Hypothalamus (tissue), 51 donors: ENCODE measurements around the gene TOM1L2.

Experiments used
- DNase-seq, 51 donors: peaks; one replicate each; lab custom pipeline; 2025; lab: John Stamatoyannopoulos, UW

The TOM1L2 gene

GRCh38 chr17:17826342-17826713 is 145.9 kb downstream of the TOM1L2 start:
- DNase-seq, result no peak

DNA sequence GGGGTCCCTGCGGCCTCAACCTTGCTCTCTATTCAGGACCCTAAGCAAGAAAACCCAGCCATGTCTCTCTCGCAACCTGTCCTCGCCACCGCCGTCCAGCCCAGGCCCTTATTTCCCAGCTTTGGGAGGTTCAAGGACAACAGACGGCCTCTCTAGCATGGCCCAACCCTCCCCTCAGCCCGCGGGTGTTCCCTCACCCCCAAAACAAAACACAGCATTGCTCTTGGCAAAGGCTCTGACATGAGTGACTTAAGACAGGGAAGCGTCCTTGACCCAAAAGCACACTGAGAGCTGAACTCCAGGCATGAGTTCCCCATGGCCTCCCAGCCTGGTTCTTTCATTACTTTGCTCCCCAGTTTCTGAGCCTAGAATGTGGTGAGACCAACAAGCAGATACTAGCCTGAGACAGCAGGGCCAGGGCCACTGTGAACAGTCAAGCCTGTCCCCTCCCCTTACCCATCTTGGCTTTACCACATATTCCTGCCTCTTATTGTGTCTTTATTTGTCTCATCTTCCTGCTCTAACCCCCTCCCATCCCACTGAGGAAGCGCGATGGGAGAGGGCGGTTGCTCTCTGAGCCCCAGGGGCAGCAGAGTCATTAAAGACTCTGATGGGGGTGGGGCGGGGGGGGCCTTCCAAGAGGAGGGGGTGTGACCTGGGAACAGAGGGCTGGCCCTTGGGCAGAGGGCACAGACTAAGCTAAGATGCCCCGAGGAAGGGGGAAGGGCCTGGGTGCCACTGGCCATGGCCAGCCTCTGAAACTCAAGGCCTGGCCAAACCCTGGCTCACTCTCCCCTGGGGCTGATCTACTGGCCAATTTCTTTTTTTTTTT is 147.2 kb downstream of the TOM1L2 start:
- peak in 5 of 51 donors; percentile 24 to 38 (median 27) for DNase-seq

DNA sequence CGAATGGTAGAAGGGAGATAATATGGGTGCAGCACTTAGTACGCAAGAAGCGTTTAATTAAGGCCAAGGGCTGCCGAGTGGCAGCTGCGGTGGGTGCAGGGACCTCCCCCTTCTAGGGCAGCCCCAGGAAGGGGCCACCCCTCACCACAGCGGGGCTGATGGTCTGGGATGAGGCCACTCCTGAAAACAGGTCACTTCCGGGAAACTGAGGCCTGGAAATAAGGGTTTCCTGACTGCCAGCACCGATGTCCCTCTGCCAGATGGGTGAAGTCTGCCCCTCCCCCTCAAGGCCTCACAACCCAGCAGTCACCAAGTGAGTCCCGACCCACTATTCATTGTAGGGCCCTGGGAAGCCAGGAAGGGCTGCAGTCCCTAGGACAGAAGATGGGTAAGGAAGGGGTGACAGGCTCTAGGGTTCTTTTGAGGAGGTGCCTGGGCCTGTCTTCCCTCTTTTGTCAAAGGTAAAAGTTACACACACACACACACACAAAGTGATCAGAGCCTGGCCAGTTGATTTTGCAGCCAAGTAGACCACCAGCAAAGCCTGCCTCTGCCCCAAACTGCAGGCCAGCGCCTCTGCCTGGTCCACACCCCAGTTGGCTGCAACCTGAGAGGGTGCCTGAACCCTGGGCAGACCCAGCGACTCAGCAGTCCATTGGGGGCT is 147.9 kb downstream of the TOM1L2 start:
- DNase-seq, result peak in 10 of 51 donors; percentile 38 to 74 (median 53)

- DNase-seq, result peak in 49 of 51 donors; percentile 41 to 92 (median 82)
Measured at GRCh38 chr17:17823433-17824118, 148.6 kb downstream of the TOM1L2 start.

DNA sequence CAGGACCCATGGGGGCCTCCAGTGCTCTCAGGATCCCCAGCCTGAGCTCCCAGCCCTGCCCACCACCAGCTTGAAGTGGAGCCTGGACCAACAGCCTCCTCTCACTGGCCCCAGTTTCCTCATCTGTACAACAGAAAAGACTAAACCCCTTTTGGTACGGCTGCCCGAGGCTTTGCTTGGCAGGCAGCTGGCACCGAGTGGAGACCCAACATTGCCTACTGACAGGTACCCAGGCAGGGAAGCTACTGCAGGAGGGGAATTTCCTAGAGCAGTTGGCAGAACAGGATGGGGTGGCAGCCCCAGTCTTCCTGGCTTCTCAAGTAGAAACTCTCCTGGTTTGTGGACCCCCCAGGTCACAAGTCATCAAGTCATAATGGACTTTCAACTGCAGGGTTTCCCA is 149.6 kb downstream of the TOM1L2 start:
- peak in 2 of 51 donors; percentile 47 to 65 for DNase-seq

DNA sequence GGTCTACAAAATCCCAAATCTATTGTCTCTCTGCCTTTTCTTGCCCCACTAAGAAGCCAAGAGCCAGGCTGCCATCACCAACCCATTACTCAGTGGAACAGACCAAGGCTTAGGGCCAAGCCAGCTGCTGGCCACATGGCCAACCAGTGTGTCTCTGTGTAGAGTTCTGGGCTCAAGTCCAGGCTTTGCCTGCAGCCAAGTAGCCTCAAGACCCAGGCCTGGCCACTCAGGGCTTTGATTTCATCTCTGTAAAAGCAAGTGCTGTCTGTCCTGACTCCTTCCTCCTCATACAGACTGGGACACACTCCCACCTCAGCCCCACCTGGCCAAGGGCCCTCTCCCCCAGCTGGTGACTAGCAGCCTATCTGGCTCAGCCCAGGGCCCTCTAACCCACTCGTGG is 150.0 kb downstream of the TOM1L2 start:
- DNase-seq, result peak in 47 of 51 donors; percentile 29 to 97 (median 82)

DNA sequence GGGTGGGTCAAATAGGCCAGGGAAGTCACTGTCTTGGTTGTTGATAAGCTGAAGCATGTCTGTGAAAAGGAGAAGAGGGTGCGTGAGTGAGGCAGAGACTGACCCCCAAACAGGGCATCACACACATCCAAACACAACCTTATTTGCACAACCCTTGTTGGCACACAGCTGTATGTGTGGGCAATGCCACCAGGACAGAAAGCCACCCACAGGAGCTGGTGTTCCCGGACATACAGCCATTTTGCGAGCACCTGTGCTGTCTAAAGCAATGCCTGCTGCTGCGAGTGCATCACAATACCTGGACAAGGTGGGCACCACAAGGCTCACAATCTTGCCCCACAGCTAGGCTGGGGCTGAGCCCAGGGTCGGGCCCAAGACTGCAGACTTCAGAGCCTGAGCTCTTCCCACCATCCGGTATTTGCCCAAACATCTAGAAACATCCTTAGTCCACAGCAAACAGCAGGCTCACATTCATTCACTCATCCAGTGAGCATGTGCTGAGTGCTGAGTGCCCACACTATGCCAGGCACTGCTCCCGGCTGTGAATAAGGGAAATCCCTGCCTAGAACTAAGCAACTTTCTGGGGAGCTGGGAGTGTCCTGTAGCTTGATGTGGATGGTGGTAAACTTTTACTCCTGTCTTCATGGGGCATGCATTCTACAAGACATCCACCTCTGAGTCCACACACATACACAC is 151.6 kb downstream of the TOM1L2 start:
- DNase-seq, result no peak

DNA sequence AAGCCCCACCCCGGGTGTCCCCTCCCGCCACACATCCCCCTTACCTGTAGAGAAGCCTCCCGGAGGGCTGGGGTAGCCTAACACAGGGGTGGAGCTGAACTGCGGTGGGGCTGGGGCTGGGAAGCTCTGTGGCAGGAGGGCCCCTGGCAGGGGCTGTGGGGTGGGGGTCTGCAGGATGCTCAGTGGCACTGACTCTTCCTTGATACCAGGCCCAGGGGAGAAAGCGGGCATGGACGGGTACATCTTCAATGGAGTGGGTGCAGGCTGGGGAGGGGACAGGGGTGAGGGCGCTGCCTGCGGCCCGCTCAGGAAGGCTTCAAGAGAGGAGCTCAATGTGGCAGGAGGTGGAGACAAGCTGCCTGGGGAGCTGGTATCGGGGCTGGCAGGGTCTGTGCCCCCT is 152.2 kb downstream of the TOM1L2 start:
- no peak for DNase-seq

DNA sequence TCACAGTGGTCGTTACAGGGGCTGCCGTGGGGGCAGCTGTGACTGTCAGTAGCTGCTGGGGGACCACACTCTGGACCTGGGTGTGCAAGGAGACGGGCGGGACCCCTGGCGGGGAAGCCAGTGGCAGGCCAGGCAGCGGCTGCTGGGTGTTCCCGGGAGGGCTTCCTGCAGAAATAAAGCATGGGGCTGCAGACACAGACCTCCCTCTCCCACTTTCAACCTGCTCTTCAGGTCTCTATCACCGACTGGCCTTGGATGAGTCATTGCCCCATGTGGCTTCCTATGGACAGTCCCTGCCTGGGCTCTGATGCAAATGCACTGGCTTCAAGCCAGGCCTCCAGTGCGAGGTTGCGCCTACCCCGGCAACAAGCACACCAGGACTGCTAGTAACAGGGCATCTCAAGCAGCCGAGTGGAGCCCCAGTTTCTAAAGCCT is 152.6 kb downstream of the TOM1L2 start:
- DNase-seq, result peak in 24 of 51 donors; percentile 25 to 78 (median 58)

DNA sequence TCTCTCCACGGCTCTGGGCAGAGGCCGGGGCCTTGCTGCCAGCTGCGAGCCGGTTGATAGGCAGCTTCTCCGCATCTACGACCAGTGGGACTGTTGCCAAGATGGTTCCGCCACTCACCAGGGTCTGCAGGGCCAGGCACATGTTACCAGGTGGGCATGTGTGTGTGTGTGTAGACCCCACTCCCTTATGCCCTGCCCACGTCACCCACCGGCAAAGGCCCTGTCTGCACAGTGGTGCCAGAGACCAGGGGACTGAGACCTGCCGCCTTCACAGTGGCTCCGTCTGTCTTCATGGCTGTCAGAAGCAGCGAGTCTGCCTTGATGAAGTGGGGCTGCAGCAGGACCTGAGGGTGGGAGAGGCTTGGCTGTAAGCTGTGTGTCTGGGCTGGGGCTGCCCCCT is 153.1 kb downstream of the TOM1L2 start:
- DNase-seq, result no peak

DNA sequence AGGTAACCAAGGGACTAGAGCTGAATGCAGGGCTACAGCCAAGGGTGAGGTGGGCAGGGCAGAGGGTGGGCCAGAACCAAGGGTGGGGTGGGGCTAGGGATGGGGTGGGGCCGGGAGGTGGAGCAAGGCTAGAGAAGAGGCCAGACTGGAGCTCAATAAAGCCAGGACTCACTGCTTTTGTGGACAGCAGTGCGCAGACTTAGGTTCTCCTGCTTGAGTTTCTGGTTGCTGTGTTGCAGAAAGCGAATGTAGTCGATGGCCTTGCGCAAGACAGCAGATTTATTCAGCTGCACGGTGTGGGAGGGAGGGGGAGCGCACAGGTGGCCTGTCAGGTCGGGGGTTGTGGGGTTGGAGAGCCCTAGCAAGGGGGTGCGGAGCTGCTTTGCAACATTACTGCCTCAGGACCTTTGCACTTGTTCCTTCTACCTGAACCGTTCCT is 154.1 kb downstream of the TOM1L2 start:
- peak in 2 of 51 donors; percentile 19 to 60 for DNase-seq

GRCh38 chr17:17817552-17817947 is 154.7 kb downstream of the TOM1L2 start:
- DNase-seq, result no peak

GRCh38 chr17:17816831-17817551 is 155.2 kb downstream of the TOM1L2 start:
- peak in 1 of 51 donors; percentile 26 for DNase-seq

DNA sequence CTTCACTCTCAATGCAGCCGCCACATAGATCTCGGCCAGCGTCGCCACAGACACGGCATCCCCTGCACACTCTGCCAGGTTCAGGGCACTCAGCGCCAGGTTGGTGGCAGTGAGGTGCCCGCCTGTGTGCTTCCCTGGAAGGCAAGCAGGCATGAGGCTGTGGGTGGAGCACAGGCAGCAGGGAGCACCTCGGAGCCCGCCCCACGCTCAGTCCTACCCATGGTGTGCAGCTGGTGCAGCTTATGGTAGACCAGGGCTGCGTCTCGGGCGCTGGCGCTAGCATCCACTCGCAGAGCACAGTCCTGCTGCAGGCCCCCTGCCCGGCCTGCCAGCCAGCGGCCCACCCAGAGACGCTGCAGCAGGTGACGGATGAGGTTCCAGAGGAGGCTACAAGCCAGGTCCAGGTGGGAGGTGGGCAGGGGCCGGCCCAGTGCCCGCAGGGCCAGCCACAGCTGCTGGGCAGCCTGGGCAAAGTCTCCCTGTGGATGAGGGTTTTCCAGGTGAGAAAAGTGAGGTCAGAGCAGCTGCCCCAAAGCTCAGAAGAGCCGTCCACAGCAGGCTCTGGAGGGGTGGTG is 155.9 kb downstream of the TOM1L2 start:
- peak in 4 of 51 donors; percentile 16 to 37 (median 34) for DNase-seq

GRCh38 chr17:17815436-17816200 is 156.6 kb downstream of the TOM1L2 start:
- peak in 9 of 51 donors; percentile 27 to 52 (median 43) for DNase-seq

- peak in 2 of 51 donors; percentile 28 to 30 for DNase-seq
Measured at GRCh38 chr17:17815062-17815406, 157.2 kb downstream of the TOM1L2 start.

- DNase-seq, result no peak
Measured at GRCh38 chr17:17814162-17815061, 157.8 kb downstream of the TOM1L2 start.

DNA sequence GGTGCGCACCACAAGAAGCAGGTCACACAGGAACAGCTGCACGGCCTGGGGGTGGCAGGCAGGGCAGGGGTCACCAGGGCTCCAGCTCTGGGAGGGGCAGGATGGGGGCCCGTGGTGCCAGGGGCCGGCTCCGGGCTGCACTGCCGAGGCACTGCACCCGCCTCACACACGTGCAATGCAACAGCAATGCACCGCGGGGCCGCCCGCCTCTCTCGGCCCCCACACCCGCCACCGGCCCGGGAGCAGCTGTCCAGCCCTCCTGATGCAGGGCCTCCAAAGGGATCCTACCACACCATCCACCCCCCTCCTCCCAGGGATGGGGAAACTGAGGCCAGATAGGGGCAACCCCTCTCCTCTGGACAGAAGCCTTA is 158.5 kb downstream of the TOM1L2 start:
- DNase-seq, result no peak
